Middle frontal gyrus (tissue), 1 donor: ENCODE results near the gene VDAC2.
A peak's percentile ranks its signal among the peaks of the same experiment; 100 is the strongest.
"Not testable (repeated sequence)": the region's sequence is repeated elsewhere in the genome, so short reads cannot be mapped to it uniquely, and the experiment has no call there.

Experiments used
- DNase-seq: peaks from one replicate; pipeline ENCODE4 v3.0.0-alpha.2; 2015; ENCODE audit warnings: low spot score; ENCODE audit errors: extremely low spot score

The VDAC2 gene

DNA sequence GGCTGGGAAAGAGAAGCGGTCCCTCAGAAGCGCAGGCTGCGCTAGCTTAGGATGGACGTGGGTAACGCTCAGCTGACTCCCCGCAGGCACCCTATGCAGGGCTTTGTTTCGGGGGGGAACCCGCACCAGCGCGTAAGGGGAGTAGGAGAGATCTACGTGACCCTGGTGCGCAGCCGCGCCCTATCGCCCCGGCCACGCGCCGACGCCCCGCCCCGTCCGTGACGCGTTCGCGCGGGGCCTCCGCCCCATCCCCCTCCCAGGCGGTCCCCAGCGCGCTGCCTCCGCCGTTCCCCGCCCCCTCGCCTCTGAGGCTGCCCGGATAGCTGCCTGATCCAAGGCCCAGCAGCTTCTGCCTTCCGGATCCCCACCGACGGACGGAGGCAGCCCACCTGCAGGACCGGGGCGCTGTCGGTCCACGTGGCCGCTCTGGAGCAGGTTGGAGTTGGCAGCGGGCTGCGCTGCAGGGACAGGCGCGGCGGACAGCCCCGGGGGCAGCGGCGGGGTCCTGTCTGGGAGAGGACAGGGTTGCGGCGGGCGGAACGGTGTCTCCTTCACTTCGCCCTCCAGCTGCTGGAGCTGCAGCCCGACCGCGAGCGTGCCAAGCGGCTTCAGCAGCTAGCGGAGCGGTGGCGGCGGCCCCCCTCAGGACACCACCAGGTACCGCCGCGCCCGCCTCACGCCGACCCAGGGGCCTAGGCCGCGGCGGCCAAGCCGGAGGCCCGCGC is at the start of gene VDAC2:
Gene VDAC2, plus strand, starts transcription at position 515 of the 725 bp plus-strand sequence. CDS start 363 bp downstream, outside the sequence.
- DNase-seq: peak; percentile 83

GRCh38 chr10:75165684-75166622 is 44.6 kb upstream of the VDAC2 start:
- no peak for DNase-seq

GRCh38 chr10:75166623-75166972 is 44.0 kb upstream of the VDAC2 start:
- DNase-seq: no peak

DNA sequence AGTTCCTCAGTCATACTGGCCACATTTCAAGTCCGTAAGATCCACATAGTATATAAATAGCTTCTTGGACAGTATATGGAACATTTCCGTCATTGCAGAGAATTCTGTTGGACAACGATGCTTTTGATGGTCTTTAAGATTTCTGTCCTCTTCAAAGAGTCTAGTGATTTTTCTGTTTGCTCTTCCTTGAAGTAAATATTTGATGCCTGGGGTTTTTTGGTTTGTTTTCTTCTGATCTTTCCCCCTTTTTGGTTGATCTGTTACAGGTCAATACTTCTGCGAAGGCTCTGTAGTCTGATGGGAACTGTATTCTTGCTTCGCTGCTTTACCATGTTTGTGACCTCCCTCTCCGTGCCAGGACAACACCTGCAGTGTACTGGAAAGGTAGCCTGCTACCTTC is 42.3 kb upstream of the VDAC2 start:
- DNase-seq: no peak

- DNase-seq: no peak
These were observed 40.4 kb upstream of the VDAC2 start for GRCh38 chr10:75170215-75170614.

GRCh38 chr10:75175046-75175445 is 35.5 kb upstream of the VDAC2 start:
- DNase-seq: no peak

GRCh38 chr10:75176046-75176445 is 34.5 kb upstream of the VDAC2 start:
- no peak for DNase-seq

DNA sequence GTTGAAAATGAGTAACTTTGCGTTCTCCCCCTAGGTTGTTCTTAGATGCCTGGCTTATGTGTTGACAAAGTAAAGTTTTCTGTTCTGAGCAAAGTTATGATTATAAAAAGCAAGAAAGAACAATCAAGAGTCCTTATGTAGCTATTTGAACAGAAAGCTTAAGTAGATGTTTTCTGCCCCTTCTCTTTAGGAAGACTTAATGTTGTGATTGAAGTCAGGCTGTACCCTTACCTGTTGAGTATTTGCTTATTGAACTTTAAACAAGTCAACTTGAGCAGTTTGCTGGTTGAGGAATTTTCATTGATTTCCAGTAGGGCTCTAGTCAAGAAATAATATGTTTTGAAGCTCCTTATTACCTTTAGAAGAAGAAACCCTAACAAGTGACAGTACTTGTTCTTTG is 33.9 kb upstream of the VDAC2 start:
- no peak for DNase-seq

DNA sequence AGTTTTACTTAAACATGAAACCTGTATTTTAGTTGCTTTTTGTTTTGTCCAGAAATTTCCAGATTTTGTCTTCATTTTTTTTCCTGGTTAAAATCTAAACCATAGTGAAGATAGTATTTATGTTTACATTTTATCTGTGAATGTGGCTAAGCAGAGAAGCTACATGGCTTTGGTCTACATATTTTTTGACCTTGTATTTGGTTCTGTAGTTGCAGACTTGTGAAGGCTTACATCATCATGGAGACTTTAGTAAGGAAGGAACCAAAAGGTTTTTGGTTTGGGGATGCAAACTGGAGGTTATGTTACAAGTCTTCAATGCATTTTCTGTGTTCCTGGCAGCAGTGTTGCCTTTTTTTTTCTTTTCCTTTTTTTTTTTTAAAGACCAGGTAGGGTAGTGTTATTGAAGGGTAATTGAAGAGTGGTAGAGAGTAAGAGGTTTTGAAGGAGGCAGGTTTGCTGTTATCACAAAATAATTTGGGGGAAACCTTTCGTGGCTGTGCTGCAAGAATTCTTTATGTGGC is 30.9 kb upstream of the VDAC2 start:
- no peak for DNase-seq

GRCh38 chr10:75180592-75180991 is 30.0 kb upstream of the VDAC2 start:
- no peak for DNase-seq

GRCh38 chr10:75181073-75181472 is 29.5 kb upstream of the VDAC2 start:
- DNase-seq: no peak

GRCh38 chr10:75186310-75186709 is 24.3 kb upstream of the VDAC2 start:
- DNase-seq: no peak

GRCh38 chr10:75187961-75188426 is 22.6 kb upstream of the VDAC2 start:
- no peak for DNase-seq

GRCh38 chr10:75188522-75188921 is 22.1 kb upstream of the VDAC2 start:
- not testable (repeated sequence) for DNase-seq

GRCh38 chr10:75189266-75190096 is 21.1 kb upstream of the VDAC2 start:
- no peak for DNase-seq

DNA sequence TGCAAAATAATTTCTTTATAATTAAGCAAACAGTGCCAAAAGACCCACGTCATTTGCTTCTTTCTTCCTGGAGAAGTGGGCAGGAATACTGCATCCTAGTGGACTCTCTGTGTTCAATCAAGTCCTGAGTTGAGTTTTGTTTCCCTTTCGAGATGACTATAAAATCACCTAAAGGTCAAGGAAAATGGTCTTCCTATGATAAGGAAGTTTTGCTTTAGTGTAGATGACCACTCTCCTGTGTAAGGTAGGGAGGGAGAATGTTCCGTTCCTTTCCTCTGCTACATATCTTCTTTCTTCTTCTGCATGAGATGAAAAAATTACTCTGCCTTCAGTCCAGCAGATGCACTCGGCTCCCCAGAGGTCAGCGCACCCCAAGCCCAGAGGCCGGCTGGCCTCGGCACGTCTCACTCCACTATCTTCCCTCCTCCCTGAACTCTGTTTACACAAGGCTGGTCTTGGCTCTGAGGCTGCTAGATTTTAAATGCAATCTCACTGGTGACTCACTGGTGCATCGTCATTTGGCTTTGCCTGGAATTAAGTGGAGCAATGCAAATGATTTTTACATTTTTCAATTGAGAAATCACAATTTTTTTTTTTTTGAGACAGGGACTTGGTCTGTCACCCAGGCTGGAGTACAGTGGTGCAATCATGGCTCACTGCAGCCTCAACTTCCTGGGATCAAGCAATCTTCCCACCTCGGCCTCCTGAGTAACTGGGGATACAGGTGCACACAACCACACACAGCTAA is 18.6 kb upstream of the VDAC2 start:
- no peak for DNase-seq

- not testable (repeated sequence) for DNase-seq
These were observed 16.0 kb upstream of the VDAC2 start for GRCh38 chr10:75194625-75195024.

DNA sequence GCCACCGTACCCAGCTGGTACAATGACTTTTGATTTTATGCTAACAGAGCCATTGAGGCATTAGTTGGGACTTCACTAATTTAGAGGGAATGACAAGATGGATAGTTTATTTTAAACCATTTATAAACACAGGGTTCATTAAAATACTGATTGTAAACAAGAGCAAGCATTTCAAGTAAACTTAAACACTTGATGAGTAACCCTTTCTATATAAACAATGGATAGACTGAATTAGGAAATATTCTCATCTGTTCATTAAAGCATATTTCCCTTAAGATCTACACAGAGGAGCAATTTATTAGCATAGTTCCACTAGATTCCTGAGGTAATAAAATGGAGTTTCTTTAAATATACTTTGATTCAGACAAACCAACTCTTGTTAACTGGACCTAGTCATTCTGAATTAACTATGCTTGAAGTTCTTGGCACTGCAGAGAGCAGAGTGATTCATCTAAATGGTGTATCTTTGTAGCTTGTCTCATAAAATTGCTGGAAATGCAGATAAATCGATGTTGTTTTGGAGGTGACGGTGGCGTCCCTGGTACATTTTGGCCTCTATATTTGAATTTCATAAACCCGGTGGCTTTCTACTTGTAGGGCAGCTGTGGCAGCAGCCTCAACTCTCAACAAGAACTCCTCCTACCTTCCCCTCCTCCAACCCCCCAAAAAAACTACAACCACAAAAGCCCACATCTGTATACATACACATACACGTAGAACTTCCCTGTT is 15.4 kb upstream of the VDAC2 start:
- no peak for DNase-seq

GRCh38 chr10:75197066-75197465 is 13.5 kb upstream of the VDAC2 start:
- no peak for DNase-seq

DNA sequence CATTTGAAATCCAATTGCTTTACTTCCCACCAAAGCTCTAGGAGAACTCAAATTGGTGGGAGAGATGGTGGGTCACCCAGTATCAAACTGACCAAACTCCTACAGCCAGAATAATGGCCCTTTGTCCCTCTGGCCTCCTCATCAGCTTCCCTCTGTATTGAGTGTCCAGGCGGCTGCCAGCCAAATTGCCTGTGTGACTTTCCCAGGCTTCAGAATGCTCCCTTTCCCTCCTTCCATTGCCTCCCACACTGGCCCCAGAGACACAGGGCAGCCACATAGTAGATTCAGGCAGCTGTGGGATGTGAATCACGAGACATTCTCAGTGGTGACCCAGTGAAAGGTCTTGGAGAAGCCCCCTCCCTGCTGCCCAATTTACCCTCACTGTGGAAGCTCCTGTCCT is 12.7 kb upstream of the VDAC2 start:
- no peak for DNase-seq
